RWPE1 (cell line): ENCODE results near the gene HEG1.

Source experiments
- CTCF ChIA-PET: fragments of 350-600 bp; sonication (Branson Sonifier 250); formaldehyde crosslinking; extraction: SDS; loops from one replicate; lab custom pipeline; 2021; lab: Yijun Ruan, JAX
- POLR2A ChIA-PET: fragments of 400-600 bp; formaldehyde crosslinking; extraction: SDS; loops from one replicate; lab custom pipeline; 2020; ENCODE audit warnings: antibody characterized with exemption; ENCODE audit not compliant: low non-redundant PET; lab: Yijun Ruan, JAX
- DNase-seq: peaks from one replicate; pipeline ENCODE4 v3.0.0; 2012; ENCODE audit warnings: low spot score
- H3K27ac ChIP-seq: fragments of 450-650 bp; 2 replicates; pipeline ENCODE4 v1.5.1; 2017
- CTCF ChIP-seq: fragments of 450-650 bp; conservative IDR thresholded peaks from 2 replicates; pipeline ENCODE4 v1.5.1; 2017; ENCODE audit warnings: low read depth, mild to moderate bottlenecking

The HEG1 gene

GRCh38 chr3:124916837-124917409 is 138.9 kb downstream of the HEG1 start:
- DNase-seq = no peak
- H3K27ac ChIP-seq = no peak overlapping the region
- CTCF ChIA-PET = interaction anchor here (0.6 to 0.9 kb wide), 2 partner anchors 78 to 89 kb away, joined by 3 read pairs; no protein-coding TSS in a partner anchor
- POLR2A ChIA-PET = no interaction called here
- TF ChIP-seq CTCF = no peak
